Measurements from ENCODE around the gene GHRL. TPM values are rescaled to one million over a fixed set of nuclear protein-coding genes. Genes with fewer than 3 reads are reported as not detected.

GHRL gene
- total and polyA plus RNA-seq, 4 donors: 0.39 to 1.9 (median 1.6) TPM; not detected in 1

- no peaks in the 10 kb centered on the region for H3K9me3 ChIP-seq (ENCODE audit: control insufficient read depth, insufficient read depth, low read length)
- no peak overlapping the region for H3K4me3 ChIP-seq (ENCODE audit: low read depth, low read length)
- peaks cover 5% of the 10 kb centered on the region for H3K4me1 ChIP-seq (ENCODE audit: control insufficient read depth, insufficient read depth, low read length)
- H3K27me3 ChIP-seq (ENCODE audit: control insufficient read depth, insufficient read depth, low read length): no peaks in the 10 kb centered on the region
- WGBS (ENCODE audit: insufficient coverage): 79% methylated on average over 5 of the region's 5 CpGs
- DNase-seq (ENCODE audit: low read depth in 4 of 6, low spot score in 6 of 6): peak in 3 of 6 donors; percentile 7 to 81 (median 49)
- peaks cover 40% of the 10 kb centered on the region for H3K36me3 ChIP-seq (ENCODE audit: control insufficient read depth, insufficient read depth, low read length)
- H3K27ac ChIP-seq (ENCODE audit: low read depth, low read length): no peak overlapping the region
Measured at GRCh38 chr3:10283638-10284037, 9.1 kb downstream of the GHRL start.

- H3K9me3 ChIP-seq (ENCODE audit: control insufficient read depth, insufficient read depth, low read length): no peaks in the 10 kb centered on the region
- no CpG with 5 or more reads among the region's 5 CpGs for whole genome bisulfite sequencing (ENCODE audit: insufficient coverage)
- peaks cover 4% of the 10 kb centered on the region for H3K4me1 ChIP-seq (ENCODE audit: control insufficient read depth, insufficient read depth, low read length)
- no peaks in the 10 kb centered on the region for H3K27me3 ChIP-seq (ENCODE audit: control insufficient read depth, insufficient read depth, low read length)
- H3K4me3 ChIP-seq (ENCODE audit: low read depth, low read length): no peak overlapping the region
- peaks cover 42% of the 10 kb centered on the region for H3K36me3 ChIP-seq (ENCODE audit: control insufficient read depth, insufficient read depth, low read length)
- H3K27ac ChIP-seq (ENCODE audit: low read depth, low read length): no peak overlapping the region
- no peak for DNase-seq (ENCODE audit: low read depth in 4 of 6, low spot score in 6 of 6)
Measured at GRCh38 chr3:10281951-10282350, 10.8 kb downstream of the GHRL start.

GRCh38 chr3:10280571-10280970 lies 12.2 kb downstream of the GHRL start:
- Histone ChIP-seq H3K4me1 (ENCODE audit: control insufficient read depth, insufficient read depth, low read length) (no peaks in the 10 kb centered on the region), H3K36me3 (ENCODE audit: control insufficient read depth, insufficient read depth, low read length) (peaks cover 43% of the 10 kb centered on the region), H3K27me3 (ENCODE audit: control insufficient read depth, insufficient read depth, low read length) (no peaks in the 10 kb centered on the region), H3K27ac (ENCODE audit: low read depth, low read length) (no peak overlapping the region), H3K9me3 (ENCODE audit: control insufficient read depth, insufficient read depth, low read length) (no peaks in the 10 kb centered on the region), H3K4me3 (ENCODE audit: low read depth, low read length) (no peak overlapping the region)
- 94% methylated on average over 3 of the region's 6 CpGs for WGBS (ENCODE audit: insufficient coverage)
- no peak for DNase-seq (ENCODE audit: low read depth in 4 of 6, low spot score in 6 of 6)

GRCh38 chr3:10280177-10280529 lies 12.6 kb downstream of the GHRL start:
- WGBS (ENCODE audit: insufficient coverage): 90% methylated on average over 2 of the region's 5 CpGs
- Histone ChIP-seq H3K4me1 (ENCODE audit: control insufficient read depth, insufficient read depth, low read length) (no peaks in the 10 kb centered on the region), H3K4me3 (ENCODE audit: low read depth, low read length) (no peak overlapping the region), H3K36me3 (ENCODE audit: control insufficient read depth, insufficient read depth, low read length) (peaks cover 44% of the 10 kb centered on the region), H3K9me3 (ENCODE audit: control insufficient read depth, insufficient read depth, low read length) (no peaks in the 10 kb centered on the region), H3K27me3 (ENCODE audit: control insufficient read depth, insufficient read depth, low read length) (no peaks in the 10 kb centered on the region), H3K27ac (ENCODE audit: low read depth, low read length) (no peak overlapping the region)
- DNase-seq (ENCODE audit: low read depth in 4 of 6, low spot score in 6 of 6): no peak

GRCh38 chr3:10279384-10280176 lies 13.2 kb downstream of the GHRL start:
- Histone ChIP-seq H3K27ac (ENCODE audit: low read depth, low read length) (no peak overlapping the region), H3K27me3 (ENCODE audit: control insufficient read depth, insufficient read depth, low read length) (no peaks in the 10 kb centered on the region), H3K4me3 (ENCODE audit: low read depth, low read length) (no peak overlapping the region), H3K36me3 (ENCODE audit: control insufficient read depth, insufficient read depth, low read length) (peaks cover 44% of the 10 kb centered on the region), H3K4me1 (ENCODE audit: control insufficient read depth, insufficient read depth, low read length) (no peaks in the 10 kb centered on the region), H3K9me3 (ENCODE audit: control insufficient read depth, insufficient read depth, low read length) (no peaks in the 10 kb centered on the region)
- no peak for DNase-seq (ENCODE audit: low read depth in 4 of 6, low spot score in 6 of 6)
- WGBS (ENCODE audit: insufficient coverage): 92% methylated on average over 8 of the region's 13 CpGs

GRCh38 chr3:10278501-10278900 lies 14.2 kb downstream of the GHRL start:
- Histone ChIP-seq H3K4me1 (ENCODE audit: control insufficient read depth, insufficient read depth, low read length) (no peaks in the 10 kb centered on the region), H3K27me3 (ENCODE audit: control insufficient read depth, insufficient read depth, low read length) (no peaks in the 10 kb centered on the region), H3K36me3 (ENCODE audit: control insufficient read depth, insufficient read depth, low read length) (peaks cover 44% of the 10 kb centered on the region), H3K9me3 (ENCODE audit: control insufficient read depth, insufficient read depth, low read length) (no peaks in the 10 kb centered on the region), H3K27ac (ENCODE audit: low read depth, low read length) (no peak overlapping the region), H3K4me3 (ENCODE audit: low read depth, low read length) (no peak overlapping the region)
- no peak for DNase-seq (ENCODE audit: low read depth in 4 of 6, low spot score in 6 of 6)
- no CpG with 5 or more reads among the region's 1 CpG for WGBS (ENCODE audit: insufficient coverage)

GRCh38 chr3:10277115-10277625 lies 15.6 kb downstream of the GHRL start:
- no peak overlapping the region for H3K4me3 ChIP-seq (ENCODE audit: low read depth, low read length)
- WGBS (ENCODE audit: insufficient coverage): 90% methylated on average over 2 of the region's 3 CpGs
- H3K36me3 ChIP-seq (ENCODE audit: control insufficient read depth, insufficient read depth, low read length): peaks cover 48% of the 10 kb centered on the region
- no peak overlapping the region for H3K27ac ChIP-seq (ENCODE audit: low read depth, low read length)
- H3K4me1 ChIP-seq (ENCODE audit: control insufficient read depth, insufficient read depth, low read length): no peaks in the 10 kb centered on the region
- H3K9me3 ChIP-seq (ENCODE audit: control insufficient read depth, insufficient read depth, low read length): no peaks in the 10 kb centered on the region
- DNase-seq (ENCODE audit: low read depth in 4 of 6, low spot score in 6 of 6): no peak
- H3K27me3 ChIP-seq (ENCODE audit: control insufficient read depth, insufficient read depth, low read length): no peaks in the 10 kb centered on the region

GRCh38 chr3:10274601-10275000 lies 18.1 kb downstream of the GHRL start:
- H3K4me1 ChIP-seq (ENCODE audit: control insufficient read depth, insufficient read depth, low read length): no peaks in the 10 kb centered on the region
- H3K4me3 ChIP-seq (ENCODE audit: low read depth, low read length): no peak overlapping the region
- H3K27ac ChIP-seq (ENCODE audit: low read depth, low read length): no peak overlapping the region
- DNase-seq (ENCODE audit: low read depth in 4 of 6, low spot score in 6 of 6): no peak
- H3K36me3 ChIP-seq (ENCODE audit: control insufficient read depth, insufficient read depth, low read length): peaks cover 51% of the 10 kb centered on the region
- no peaks in the 10 kb centered on the region for H3K9me3 ChIP-seq (ENCODE audit: control insufficient read depth, insufficient read depth, low read length)
- WGBS (ENCODE audit: insufficient coverage): 67% methylated on average over 1 of the region's 1 CpG
- H3K27me3 ChIP-seq (ENCODE audit: control insufficient read depth, insufficient read depth, low read length): no peaks in the 10 kb centered on the region

- no peaks in the 10 kb centered on the region for H3K9me3 ChIP-seq (ENCODE audit: control insufficient read depth, insufficient read depth, low read length)
- 63% methylated on average over 1 of the region's 1 CpG for WGBS (ENCODE audit: insufficient coverage)
- no peaks in the 10 kb centered on the region for H3K27me3 ChIP-seq (ENCODE audit: control insufficient read depth, insufficient read depth, low read length)
- no peak overlapping the region for H3K27ac ChIP-seq (ENCODE audit: low read depth, low read length)
- H3K36me3 ChIP-seq (ENCODE audit: control insufficient read depth, insufficient read depth, low read length): peaks cover 53% of the 10 kb centered on the region
- H3K4me3 ChIP-seq (ENCODE audit: low read depth, low read length): no peak overlapping the region
- DNase-seq (ENCODE audit: low read depth in 4 of 6, low spot score in 6 of 6): no peak
- no peaks in the 10 kb centered on the region for H3K4me1 ChIP-seq (ENCODE audit: control insufficient read depth, insufficient read depth, low read length)
Measured at GRCh38 chr3:10273702-10274305, 18.9 kb downstream of the GHRL start.

GRCh38 chr3:10272977-10273376 lies 19.8 kb downstream of the GHRL start:
- H3K27me3 ChIP-seq (ENCODE audit: control insufficient read depth, insufficient read depth, low read length): no peaks in the 10 kb centered on the region
- 92% methylated on average over 2 of the region's 2 CpGs for WGBS (ENCODE audit: insufficient coverage)
- H3K27ac ChIP-seq (ENCODE audit: low read depth, low read length): no peak overlapping the region
- peaks cover 44% of the 10 kb centered on the region for H3K36me3 ChIP-seq (ENCODE audit: control insufficient read depth, insufficient read depth, low read length)
- no peaks in the 10 kb centered on the region for H3K9me3 ChIP-seq (ENCODE audit: control insufficient read depth, insufficient read depth, low read length)
- H3K4me3 ChIP-seq (ENCODE audit: low read depth, low read length): no peak overlapping the region
- no peak for DNase-seq (ENCODE audit: low read depth in 4 of 6, low spot score in 6 of 6)
- H3K4me1 ChIP-seq (ENCODE audit: control insufficient read depth, insufficient read depth, low read length): no peaks in the 10 kb centered on the region

Data from spinal cord (tissue), 10 donors.